ENCODE results near the gene PARVG.

GRCh38 chr22:44224166-44224565 is 43.4 kb downstream of the PARVG start:
- TF ChIP-seq CTCF (IDR thresholded peaks at IDR 0.05; ENCODE audit: extremely low read depth in 1 of 2, insufficient read depth in 1 of 2, low read depth in 1 of 2, low read length in 2 of 2) = no peak
- no peak for TF ChIP-seq EZH2 (IDR thresholded peaks at IDR 0.05; ENCODE audit: borderline replicate concordance, low read depth, low read length, severe bottlenecking)
- no peak for TF ChIP-seq POLR2AphosphoS5 (IDR thresholded peaks at IDR 0.05; ENCODE audit: insufficient read depth, low read depth, low read length)
- TF ChIP-seq JUN (IDR thresholded peaks at IDR 0.05; ENCODE audit: borderline replicate concordance, insufficient read depth, insufficient read length, low read depth) = no peak
- no peak for TF ChIP-seq POLR2A (IDR thresholded peaks at IDR 0.05; ENCODE audit: low read depth, low read length)
- TF ChIP-seq MAX (IDR thresholded peaks at IDR 0.05; ENCODE audit: insufficient read depth, insufficient read length) = no peak
- TF ChIP-seq GATA2 (IDR thresholded peaks at IDR 0.05; ENCODE audit: insufficient read depth, insufficient read length, low read depth, low read length) = no peak
- TF ChIP-seq MYC (IDR thresholded peaks at IDR 0.05; ENCODE audit: low read depth, low read length) = no peak

Data from endothelial cell of umbilical vein (primary cell).